ENCODE measurements around the gene ULBP1. TPM values are rescaled to one million over a fixed set of nuclear protein-coding genes. Genes with fewer than 3 reads are reported as not detected.
"Not testable (repeated sequence)": the region's sequence is repeated elsewhere in the genome, so short reads cannot be mapped to it uniquely, and the experiment has no call there.

ULBP1 gene, protein sequence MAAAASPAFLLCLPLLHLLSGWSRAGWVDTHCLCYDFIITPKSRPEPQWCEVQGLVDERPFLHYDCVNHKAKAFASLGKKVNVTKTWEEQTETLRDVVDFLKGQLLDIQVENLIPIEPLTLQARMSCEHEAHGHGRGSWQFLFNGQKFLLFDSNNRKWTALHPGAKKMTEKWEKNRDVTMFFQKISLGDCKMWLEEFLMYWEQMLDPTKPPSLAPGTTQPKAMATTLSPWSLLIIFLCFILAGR
- total RNA-seq, result under 1 TPM; 0.11 to 0.31 TPM

- H3K9me3 ChIP-seq, result no peaks in the 10 kb centered on the region
- TF ChIP-seq, protein P1, sequence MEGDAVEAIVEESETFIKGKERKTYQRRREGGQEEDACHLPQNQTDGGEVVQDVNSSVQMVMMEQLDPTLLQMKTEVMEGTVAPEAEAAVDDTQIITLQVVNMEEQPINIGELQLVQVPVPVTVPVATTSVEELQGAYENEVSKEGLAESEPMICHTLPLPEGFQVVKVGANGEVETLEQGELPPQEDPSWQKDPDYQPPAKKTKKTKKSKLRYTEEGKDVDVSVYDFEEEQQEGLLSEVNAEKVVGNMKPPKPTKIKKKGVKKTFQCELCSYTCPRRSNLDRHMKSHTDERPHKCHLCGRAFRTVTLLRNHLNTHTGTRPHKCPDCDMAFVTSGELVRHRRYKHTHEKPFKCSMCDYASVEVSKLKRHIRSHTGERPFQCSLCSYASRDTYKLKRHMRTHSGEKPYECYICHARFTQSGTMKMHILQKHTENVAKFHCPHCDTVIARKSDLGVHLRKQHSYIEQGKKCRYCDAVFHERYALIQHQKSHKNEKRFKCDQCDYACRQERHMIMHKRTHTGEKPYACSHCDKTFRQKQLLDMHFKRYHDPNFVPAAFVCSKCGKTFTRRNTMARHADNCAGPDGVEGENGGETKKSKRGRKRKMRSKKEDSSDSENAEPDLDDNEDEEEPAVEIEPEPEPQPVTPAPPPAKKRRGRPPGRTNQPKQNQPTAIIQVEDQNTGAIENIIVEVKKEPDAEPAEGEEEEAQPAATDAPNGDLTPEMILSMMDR (IDR thresholded peaks at IDR 0.05), result peak in 1 of 2 donors; percentile 16
- DNase-seq (ENCODE audit: low spot score), result peak; percentile 90
- peaks cover 14 to 15% of the 10 kb centered on the region in 2 donors for H3K27me3 ChIP-seq
- no peak within 1 kb of the TSS for H3K27ac ChIP-seq
- H3K36me3 ChIP-seq, result no peaks in the 10 kb centered on the region
- H3K4me3 ChIP-seq, result peak within 1 kb of the TSS; percentile 23 to 48
- peaks cover 0 to 20% of the 10 kb centered on the region in 2 donors for H3K4me1 ChIP-seq
These were observed at the start of gene ULBP1 for GRCh38 chr6:149963462-149964307. Gene ULBP1 (plus strand): TSS chr6:149963943. CDS start chr6:149964050, 107 bp downstream.

- Histone ChIP-seq H3K27me3 (no peaks in the 10 kb centered on the region), H3K4me1 (no peaks in the 10 kb centered on the region), H3K27ac (no peak overlapping the region), H3K36me3 (no peaks in the 10 kb centered on the region), H3K9me3 (no peaks in the 10 kb centered on the region), H3K4me3 (no peak overlapping the region)
- DNase-seq (ENCODE audit: low spot score), result peak; percentile 42
- TF ChIP-seq, protein P1 (IDR thresholded peaks at IDR 0.05), result no peak
These were observed 47.5 kb upstream of the ULBP1 start for GRCh38 chr6:149915970-149916865.

DNA sequence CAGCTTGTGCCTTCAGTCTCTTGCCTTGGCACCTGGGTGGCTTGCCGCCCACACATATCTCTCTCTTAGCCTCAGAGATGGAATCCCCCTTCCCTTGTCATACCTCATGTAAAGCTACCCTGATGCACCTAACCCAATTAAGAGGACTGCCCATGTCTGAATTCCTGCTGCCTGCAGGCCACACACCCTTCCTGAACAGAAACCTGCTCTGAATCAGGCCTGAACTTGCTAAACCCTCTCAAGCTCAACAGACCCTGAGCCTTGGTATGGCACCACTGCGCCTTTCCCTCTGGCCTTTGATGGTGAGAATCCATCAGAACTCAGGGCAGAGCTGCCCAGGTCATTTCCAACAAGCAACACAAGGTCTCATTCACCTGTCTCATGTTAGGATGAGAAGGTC is 46.1 kb upstream of the ULBP1 start:
- H3K27ac ChIP-seq, result no peak overlapping the region
- H3K27me3 ChIP-seq, result no peaks in the 10 kb centered on the region
- no peaks in the 10 kb centered on the region for H3K9me3 ChIP-seq
- TF ChIP-seq, protein P1 (IDR thresholded peaks at IDR 0.05), result no peak
- no peak overlapping the region for H3K4me3 ChIP-seq
- no peaks in the 10 kb centered on the region for H3K36me3 ChIP-seq
- peak; percentile 32 for DNase-seq (ENCODE audit: low spot score)
- peaks cover 0 to 7% of the 10 kb centered on the region in 2 donors for H3K4me1 ChIP-seq

- DNase-seq (ENCODE audit: low spot score), result peak; percentile 54
- H3K9me3 ChIP-seq, result no peaks in the 10 kb centered on the region
- H3K36me3 ChIP-seq, result no peaks in the 10 kb centered on the region
- TF ChIP-seq, protein P1 (IDR thresholded peaks at IDR 0.05), result no peak
- no peak overlapping the region for H3K4me3 ChIP-seq
- H3K27me3 ChIP-seq, result no peaks in the 10 kb centered on the region
- peaks cover 0 to 11% of the 10 kb centered on the region in 2 donors for H3K4me1 ChIP-seq
- no peak overlapping the region for H3K27ac ChIP-seq
These were observed 45.4 kb upstream of the ULBP1 start for GRCh38 chr6:149918151-149918905.

DNA sequence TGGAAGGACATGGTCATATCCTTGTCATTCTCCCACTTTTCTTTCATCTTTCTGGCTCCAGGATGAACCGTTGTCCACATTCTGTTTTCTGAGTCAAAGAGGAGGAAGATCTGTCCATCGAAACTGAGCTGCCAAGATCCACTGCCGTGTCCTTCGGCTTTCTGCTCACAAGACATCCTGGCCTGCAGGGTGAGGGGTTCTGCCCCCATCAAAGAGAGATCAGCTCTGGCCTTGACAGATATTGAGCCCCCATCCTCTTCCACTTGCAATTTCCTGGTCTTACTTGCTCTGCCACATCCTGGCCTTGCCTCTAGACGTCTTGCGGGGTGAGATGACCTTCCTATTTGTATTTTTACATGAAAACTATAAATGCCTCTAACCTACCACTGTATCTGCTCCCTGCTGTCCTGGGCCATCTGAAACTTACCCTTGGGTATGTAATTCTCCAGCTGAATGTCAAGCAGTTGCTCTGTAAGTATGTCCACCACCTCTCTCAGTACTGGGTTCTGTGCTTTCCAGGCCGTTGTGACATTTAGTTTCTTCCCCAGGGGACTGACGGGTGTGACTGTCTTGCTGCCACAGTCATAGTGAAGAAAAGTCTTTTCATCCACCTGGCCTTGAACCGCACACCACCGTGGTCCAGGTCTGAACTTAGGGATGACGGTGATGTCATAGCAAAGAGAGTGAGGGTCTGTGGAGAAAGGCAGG is 44.5 kb upstream of the ULBP1 start:
- H3K27me3 ChIP-seq; DNase-seq (ENCODE audit: low spot score); H3K27ac ChIP-seq; H3K4me3 ChIP-seq; H3K9me3 ChIP-seq; H3K36me3 ChIP-seq: not testable (repeated sequence)
- peaks cover 0 to 17% of the 10 kb centered on the region in 2 donors for H3K4me1 ChIP-seq

All from right atrium auricular region (tissue), 2 donors.